ENCODE results near the gene CEP250.

CEP250 gene

DNA sequence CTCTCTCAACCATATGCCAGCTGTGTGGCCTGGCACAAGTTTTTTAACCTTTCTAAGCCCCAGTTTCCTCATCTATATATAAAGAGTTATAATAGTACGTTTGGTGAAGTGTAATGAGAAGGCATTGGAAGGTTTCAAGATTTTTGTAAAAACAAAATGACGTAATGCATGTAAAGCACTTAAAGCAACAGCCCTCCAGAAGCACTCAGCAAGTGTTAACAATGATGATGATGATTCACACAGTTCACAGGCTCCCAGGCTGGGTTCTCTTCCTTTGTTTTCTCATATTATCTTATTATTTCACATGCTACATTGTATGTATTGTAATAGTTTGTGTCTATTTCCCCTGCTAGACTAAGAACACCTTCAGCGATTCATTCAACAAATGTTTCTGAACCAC is 6.2 kb downstream of the CEP250 start:
- Histone ChIP-seq H3K4me3 (ENCODE audit: low read length) (no peak overlapping the region), H3K27ac (ENCODE audit: low read depth, low read length) (no peak overlapping the region), H3K36me3 (ENCODE audit: control insufficient read depth, insufficient read depth, low read length) (peaks cover 7% of the 10 kb centered on the region), H3K27me3 (ENCODE audit: control insufficient read depth, insufficient read depth, low read length) (no peaks in the 10 kb centered on the region), H3K9ac (ENCODE audit: low read length) (no peak overlapping the region), H3K4me1 (ENCODE audit: control insufficient read depth, insufficient read depth, low read length) (no peaks in the 10 kb centered on the region)

GRCh38 chr20:35462351-35462750 is 7.0 kb downstream of the CEP250 start:
- H3K36me3 ChIP-seq (ENCODE audit: control insufficient read depth, insufficient read depth, low read length), result peaks cover 7% of the 10 kb centered on the region
- no peak overlapping the region for H3K4me3 ChIP-seq (ENCODE audit: low read length)
- no peak overlapping the region for H3K9ac ChIP-seq (ENCODE audit: low read length)
- H3K4me1 ChIP-seq (ENCODE audit: control insufficient read depth, insufficient read depth, low read length), result no peaks in the 10 kb centered on the region
- H3K27ac ChIP-seq (ENCODE audit: low read depth, low read length), result no peak overlapping the region
- no peaks in the 10 kb centered on the region for H3K27me3 ChIP-seq (ENCODE audit: control insufficient read depth, insufficient read depth, low read length)

DNA sequence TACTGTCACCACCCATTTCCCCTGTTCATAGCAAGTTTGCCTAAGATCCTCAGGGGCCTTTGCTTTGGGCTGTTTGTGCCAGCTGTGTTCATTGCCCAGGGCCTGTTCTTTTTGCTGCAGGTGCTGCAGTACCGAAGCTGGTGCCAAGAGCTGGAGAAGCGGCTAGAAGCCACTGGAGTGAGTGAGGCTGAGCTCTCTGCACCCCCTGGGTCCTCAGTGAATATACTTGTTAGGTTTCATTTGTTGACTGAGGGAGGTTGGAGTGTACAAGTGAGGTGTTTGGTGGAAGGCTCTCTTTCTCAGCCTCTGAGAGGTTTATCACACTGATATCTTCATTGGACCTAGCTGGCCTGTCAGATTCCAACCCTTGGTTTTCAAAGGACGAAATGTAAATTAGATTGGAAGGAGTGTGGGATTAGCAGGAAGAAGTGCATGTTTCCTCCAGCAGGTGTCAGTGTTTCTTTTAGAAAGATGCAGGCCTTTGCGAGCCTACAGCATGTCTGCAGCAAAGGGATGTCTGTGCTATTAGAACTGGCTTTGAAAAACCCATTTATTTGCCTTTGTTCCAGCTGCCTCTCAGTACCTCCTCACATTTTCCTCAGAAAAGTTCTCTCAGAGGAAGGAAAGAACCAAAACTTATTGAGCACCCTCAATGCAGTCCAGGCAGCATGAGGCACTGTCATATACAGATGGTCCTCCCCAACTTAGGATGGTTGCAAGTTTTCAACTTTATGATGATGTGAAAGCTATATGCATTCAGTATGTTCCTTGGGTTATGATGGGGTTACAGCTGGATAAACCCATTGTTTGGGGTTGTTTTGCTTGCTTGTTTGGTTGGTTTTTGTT is 8.3 kb downstream of the CEP250 start:
- no peak overlapping the region for H3K27ac ChIP-seq (ENCODE audit: low read depth, low read length)
- H3K4me3 ChIP-seq (ENCODE audit: low read length), result no peak overlapping the region
- H3K4me1 ChIP-seq (ENCODE audit: control insufficient read depth, insufficient read depth, low read length), result no peaks in the 10 kb centered on the region
- no peaks in the 10 kb centered on the region for H3K27me3 ChIP-seq (ENCODE audit: control insufficient read depth, insufficient read depth, low read length)
- no peak overlapping the region for H3K9ac ChIP-seq (ENCODE audit: low read length)
- peaks cover 10% of the 10 kb centered on the region for H3K36me3 ChIP-seq (ENCODE audit: control insufficient read depth, insufficient read depth, low read length)

GRCh38 chr20:35465976-35466375 is 10.6 kb downstream of the CEP250 start:
- Histone ChIP-seq H3K4me3 (ENCODE audit: low read length) (no peak overlapping the region), H3K27ac (ENCODE audit: low read depth, low read length) (no peak overlapping the region), H3K9ac (ENCODE audit: low read length) (no peak overlapping the region), H3K4me1 (ENCODE audit: control insufficient read depth, insufficient read depth, low read length) (no peaks in the 10 kb centered on the region), H3K27me3 (ENCODE audit: control insufficient read depth, insufficient read depth, low read length) (no peaks in the 10 kb centered on the region), H3K36me3 (ENCODE audit: control insufficient read depth, insufficient read depth, low read length) (peaks cover 13% of the 10 kb centered on the region)

- Histone ChIP-seq H3K36me3 (ENCODE audit: control insufficient read depth, insufficient read depth, low read length) (peaks cover 13% of the 10 kb centered on the region), H3K4me3 (ENCODE audit: low read length) (no peak overlapping the region), H3K9ac (ENCODE audit: low read length) (no peak overlapping the region), H3K27ac (ENCODE audit: low read depth, low read length) (no peak overlapping the region), H3K4me1 (ENCODE audit: control insufficient read depth, insufficient read depth, low read length) (no peaks in the 10 kb centered on the region), H3K27me3 (ENCODE audit: control insufficient read depth, insufficient read depth, low read length) (no peaks in the 10 kb centered on the region)
Measured at GRCh38 chr20:35466856-35467255, 11.5 kb downstream of the CEP250 start.

- no peaks in the 10 kb centered on the region for H3K4me1 ChIP-seq (ENCODE audit: control insufficient read depth, insufficient read depth, low read length)
- H3K36me3 ChIP-seq (ENCODE audit: control insufficient read depth, insufficient read depth, low read length), result peaks cover 12% of the 10 kb centered on the region
- no peak overlapping the region for H3K9ac ChIP-seq (ENCODE audit: low read length)
- H3K27me3 ChIP-seq (ENCODE audit: control insufficient read depth, insufficient read depth, low read length), result no peaks in the 10 kb centered on the region
- no peak overlapping the region for H3K27ac ChIP-seq (ENCODE audit: low read depth, low read length)
- H3K4me3 ChIP-seq (ENCODE audit: low read length), result no peak overlapping the region
Measured at GRCh38 chr20:35467339-35468224, 12.2 kb downstream of the CEP250 start.

GRCh38 chr20:35468671-35469334 is 13.4 kb downstream of the CEP250 start:
- no peak overlapping the region for H3K27ac ChIP-seq (ENCODE audit: low read depth, low read length)
- H3K9ac ChIP-seq (ENCODE audit: low read length), result no peak overlapping the region
- H3K4me1 ChIP-seq (ENCODE audit: control insufficient read depth, insufficient read depth, low read length), result no peaks in the 10 kb centered on the region
- H3K4me3 ChIP-seq (ENCODE audit: low read length), result no peak overlapping the region
- no peaks in the 10 kb centered on the region for H3K27me3 ChIP-seq (ENCODE audit: control insufficient read depth, insufficient read depth, low read length)
- peaks cover 23% of the 10 kb centered on the region for H3K36me3 ChIP-seq (ENCODE audit: control insufficient read depth, insufficient read depth, low read length)

DNA sequence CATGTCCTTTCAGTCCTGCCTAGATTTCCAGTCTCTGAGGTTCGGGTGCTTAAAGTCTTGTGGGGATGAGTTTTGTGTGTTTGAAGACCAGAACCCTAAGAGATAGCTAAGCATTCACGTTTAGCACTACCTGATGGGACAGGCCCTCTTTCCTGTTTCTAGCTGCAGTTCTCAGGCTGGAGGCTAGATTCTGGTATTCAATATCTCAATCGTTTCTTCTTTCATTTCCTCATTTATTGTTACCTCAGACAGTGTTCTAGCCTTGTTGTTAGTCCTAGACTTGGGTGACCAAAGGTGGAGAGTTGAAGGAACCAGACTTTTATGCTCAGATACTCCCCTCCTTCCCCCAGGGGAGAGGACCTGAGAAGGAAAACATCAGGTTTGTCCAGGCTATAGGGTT is 16.8 kb downstream of the CEP250 start:
- Histone ChIP-seq H3K36me3 (ENCODE audit: control insufficient read depth, insufficient read depth, low read length) (peaks cover 38% of the 10 kb centered on the region), H3K4me1 (ENCODE audit: control insufficient read depth, insufficient read depth, low read length) (no peaks in the 10 kb centered on the region), H3K27me3 (ENCODE audit: control insufficient read depth, insufficient read depth, low read length) (no peaks in the 10 kb centered on the region), H3K9ac (ENCODE audit: low read length) (no peak overlapping the region), H3K4me3 (ENCODE audit: low read length) (no peak overlapping the region), H3K27ac (ENCODE audit: low read depth, low read length) (no peak overlapping the region)

DNA sequence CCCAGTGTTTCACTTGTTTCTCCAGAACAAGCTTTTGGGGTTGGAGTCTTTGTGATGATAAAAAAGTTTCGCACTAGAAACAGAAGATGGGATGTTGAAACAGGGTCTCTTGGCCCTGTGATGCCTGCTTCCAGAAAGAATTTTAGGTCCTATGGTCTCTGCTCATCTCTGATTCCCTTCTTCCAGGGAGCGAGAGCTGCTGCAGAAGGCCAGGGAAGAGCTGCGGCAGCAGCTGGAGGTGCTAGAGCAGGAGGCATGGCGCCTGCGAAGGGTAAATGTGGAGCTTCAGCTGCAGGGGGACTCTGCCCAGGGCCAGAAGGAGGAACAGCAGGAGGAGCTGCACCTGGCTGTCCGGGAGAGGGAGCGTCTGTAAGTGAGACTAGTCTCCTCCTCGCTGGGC is 18.3 kb downstream of the CEP250 start:
- no peak overlapping the region for H3K27ac ChIP-seq (ENCODE audit: low read depth, low read length)
- no peak overlapping the region for H3K4me3 ChIP-seq (ENCODE audit: low read length)
- no peaks in the 10 kb centered on the region for H3K4me1 ChIP-seq (ENCODE audit: control insufficient read depth, insufficient read depth, low read length)
- H3K9ac ChIP-seq (ENCODE audit: low read length), result no peak overlapping the region
- H3K36me3 ChIP-seq (ENCODE audit: control insufficient read depth, insufficient read depth, low read length), result peaks cover 39% of the 10 kb centered on the region
- H3K27me3 ChIP-seq (ENCODE audit: control insufficient read depth, insufficient read depth, low read length), result no peaks in the 10 kb centered on the region

- peaks cover 39% of the 10 kb centered on the region for H3K36me3 ChIP-seq (ENCODE audit: control insufficient read depth, insufficient read depth, low read length)
- H3K4me1 ChIP-seq (ENCODE audit: control insufficient read depth, insufficient read depth, low read length), result no peaks in the 10 kb centered on the region
- no peaks in the 10 kb centered on the region for H3K27me3 ChIP-seq (ENCODE audit: control insufficient read depth, insufficient read depth, low read length)
- no peak overlapping the region for H3K27ac ChIP-seq (ENCODE audit: low read depth, low read length)
- H3K4me3 ChIP-seq (ENCODE audit: low read length), result no peak overlapping the region
- H3K9ac ChIP-seq (ENCODE audit: low read length), result no peak overlapping the region
Measured at GRCh38 chr20:35474303-35474871, 19.0 kb downstream of the CEP250 start.

GRCh38 chr20:35476288-35476687 is 20.9 kb downstream of the CEP250 start:
- no peak overlapping the region for H3K9ac ChIP-seq (ENCODE audit: low read length)
- H3K4me1 ChIP-seq (ENCODE audit: control insufficient read depth, insufficient read depth, low read length), result no peaks in the 10 kb centered on the region
- no peaks in the 10 kb centered on the region for H3K27me3 ChIP-seq (ENCODE audit: control insufficient read depth, insufficient read depth, low read length)
- no peak overlapping the region for H3K4me3 ChIP-seq (ENCODE audit: low read length)
- H3K27ac ChIP-seq (ENCODE audit: low read depth, low read length), result no peak overlapping the region
- peaks cover 43% of the 10 kb centered on the region for H3K36me3 ChIP-seq (ENCODE audit: control insufficient read depth, insufficient read depth, low read length)
